GM23248 (cell line): Measurements from ENCODE around the gene FAM53A.

ENCODE experiments used
- EZH2 ChIP-seq: fragments of 200-600 bp; sonication (generic); IDR thresholded peaks from 2 replicates; pipeline ENCODE4 v1.6.1; 2018; ENCODE audit warnings: antibody characterized with exemption, mild to moderate bottlenecking; ENCODE audit not compliant: insufficient read depth, poor library complexity, severe bottlenecking
- EZH2phosphoT487 ChIP-seq: fragments of 200-600 bp; sonication (generic); IDR thresholded peaks from 2 replicates; pipeline ENCODE4 v1.6.1; 2018; ENCODE audit warnings: antibody characterized with exemption, moderate library complexity, mild to moderate bottlenecking, low read depth; ENCODE audit not compliant: insufficient read depth

- TF ChIP-seq EZH2 (no peak), EZH2phosphoT487 (no peak)
Observed at GRCh38 chr4:1594871-1595788, 89.0 kb downstream of the FAM53A start.
